H9 (cell line): ENCODE results near the gene EYA4. TPM values are rescaled to one million over a fixed set of nuclear protein-coding genes. Genes with fewer than 3 reads are reported as not detected.

Source experiments
- DNase-seq: peaks from one replicate; pipeline ENCODE4 v3.0.0-alpha.2; 2017
- H2AFZ ChIP-seq: one replicate; pipeline ENCODE4 v1.6.1; 2013; ENCODE audit warnings: mild to moderate bottlenecking, low read length, control low read depth, moderate library complexity
- H2AK5ac ChIP-seq: 2 replicates; pipeline ENCODE4 v1.6.1; 2013; ENCODE audit warnings: low read length, control low read depth, mixed read lengths; ENCODE audit not compliant: insufficient read length
- H2BK120ac ChIP-seq: one replicate; pipeline ENCODE4 v1.6.1; 2013; ENCODE audit warnings: low read depth, mild to moderate bottlenecking, low read length, control low read depth, inconsistent platforms; ENCODE audit not compliant: poor library complexity, severe bottlenecking
- H2BK12ac ChIP-seq: 2 replicates; pipeline ENCODE4 v1.6.1; 2013; ENCODE audit warnings: low read length, control low read depth, mixed read lengths, low read depth; ENCODE audit not compliant: insufficient read length
- H2BK15ac ChIP-seq: 2 replicates; pipeline ENCODE4 v1.6.1; 2013; ENCODE audit warnings: low read depth, low read length, control low read depth
- H2BK20ac ChIP-seq: one replicate; pipeline ENCODE4 v1.6.1; 2013; ENCODE audit warnings: low read depth, mild to moderate bottlenecking, low read length, control low read depth, inconsistent platforms; ENCODE audit not compliant: poor library complexity, severe bottlenecking
- H2BK5ac ChIP-seq: 2 replicates; pipeline ENCODE4 v1.6.1; 2013; ENCODE audit warnings: low read length, control low read depth, mixed read lengths; ENCODE audit not compliant: insufficient read length
- H3K14ac ChIP-seq: 2 replicates; pipeline ENCODE4 v1.6.1; 2013; ENCODE audit warnings: low read length, control low read depth; ENCODE audit not compliant: insufficient read depth
- H3K18ac ChIP-seq: 2 replicates; pipeline ENCODE4 v1.6.1; 2013; ENCODE audit warnings: low read depth, mild to moderate bottlenecking, mixed read lengths, low read length, control low read depth; ENCODE audit not compliant: insufficient read length
- H3K23ac ChIP-seq: 2 replicates; pipeline ENCODE4 v1.6.1; 2013; ENCODE audit warnings: low read length, control low read depth, mixed read lengths, low read depth; ENCODE audit not compliant: insufficient read length
- H3K23me2 ChIP-seq: 2 replicates; pipeline ENCODE4 v1.6.1; 2013; ENCODE audit warnings: low read depth, mild to moderate bottlenecking, mixed read lengths, low read length, control low read depth; ENCODE audit not compliant: insufficient read length, poor library complexity, severe bottlenecking
- H3K27ac ChIP-seq: 2 replicates; pipeline ENCODE4 v1.5.1; 2013; ENCODE audit warnings: low read length, control low read depth, mixed read lengths, low read depth; ENCODE audit not compliant: insufficient read length
- H3K27me3 ChIP-seq: 2 replicates; pipeline ENCODE4 v1.6.1; 2013; ENCODE audit warnings: low read length, control low read depth, inconsistent platforms; ENCODE audit not compliant: insufficient read depth
- H3K4ac ChIP-seq: 2 replicates; pipeline ENCODE4 v1.6.1; 2013; ENCODE audit warnings: low read depth, mild to moderate bottlenecking, control low read depth, inconsistent platforms, low read length, moderate library complexity
- H3K4me1 ChIP-seq: 2 replicates; pipeline ENCODE4 v1.6.1; 2013; ENCODE audit warnings: low read length, control low read depth, inconsistent platforms; ENCODE audit not compliant: insufficient read depth
- H3K4me2 ChIP-seq: 2 replicates; pipeline ENCODE4 v1.6.1; 2013; ENCODE audit warnings: low read length, control low read depth, mixed read lengths; ENCODE audit not compliant: insufficient read length, insufficient read depth
- H3K56ac ChIP-seq: 2 replicates; pipeline ENCODE4 v1.6.1; 2013; ENCODE audit warnings: low read depth, mild to moderate bottlenecking, mixed read lengths, low read length, control low read depth; ENCODE audit not compliant: insufficient read length
- H3K79me1 ChIP-seq: 2 replicates; pipeline ENCODE4 v1.6.1; 2013; ENCODE audit warnings: low read depth, mild to moderate bottlenecking, moderate library complexity, low read length, control low read depth, inconsistent platforms; ENCODE audit not compliant: insufficient read depth, poor library complexity, severe bottlenecking
- H3K79me2 ChIP-seq: 2 replicates; pipeline ENCODE4 v1.6.1; 2013; ENCODE audit warnings: low read length, control low read depth, inconsistent platforms; ENCODE audit not compliant: insufficient read depth
- H3K9ac ChIP-seq: 2 replicates; pipeline ENCODE4 v1.6.1; 2013; ENCODE audit warnings: low read length, control low read depth, mixed read lengths; ENCODE audit not compliant: insufficient read length; ENCODE audit errors: extremely low read depth
- H3K9me3 ChIP-seq: one replicate; pipeline ENCODE4 v1.6.1; 2013; ENCODE audit warnings: low read depth, low read length, inconsistent platforms; ENCODE audit not compliant: control insufficient read depth
- H3T11ph ChIP-seq: one replicate; pipeline ENCODE4 v1.6.1; 2013; ENCODE audit warnings: mild to moderate bottlenecking, low read length, control low read depth, inconsistent platforms
- H4K20me1 ChIP-seq: one replicate; pipeline ENCODE4 v1.6.1; 2013; ENCODE audit not compliant: control insufficient read depth, insufficient read length, insufficient read depth
- H4K5ac ChIP-seq: 2 replicates; pipeline ENCODE4 v1.6.1; 2013; ENCODE audit warnings: low read depth, mild to moderate bottlenecking, mixed read lengths, low read length, control low read depth; ENCODE audit not compliant: insufficient read length
- H4K8ac ChIP-seq: replicated peaks from 2 replicates; pipeline ENCODE4 v1.6.1; 2013; ENCODE audit warnings: low read length, control low read depth, mixed read lengths, low read depth; ENCODE audit not compliant: insufficient read length
- H4K91ac ChIP-seq: 2 replicates; pipeline ENCODE4 v1.6.1; 2013; ENCODE audit warnings: low read depth, mild to moderate bottlenecking, moderate library complexity, mixed read lengths, low read length, control low read depth; ENCODE audit not compliant: insufficient read length
- H3K27ac Mint-ChIP-seq, 3 experiments: 2 replicates in 2 of 3; 3 replicates in 1 of 3; pipeline ENCODE4 v1.8.0; 2020 to 2021; ENCODE audit warnings: mixed read lengths in 3 of 3, mild to moderate bottlenecking in 1 of 3, moderate library complexity in 1 of 3
- H3K27me3 Mint-ChIP-seq: 2 replicates; pipeline ENCODE4 v1.8.0; 2021; ENCODE audit warnings: low read depth, mild to moderate bottlenecking, moderate library complexity, mixed read lengths
- H3K36me3 Mint-ChIP-seq, 3 experiments: 2 replicates in 2 of 3; 3 replicates in 1 of 3; pipeline ENCODE4 v1.8.0; 2020 to 2021; ENCODE audit warnings: low read depth in 3 of 3, mixed read lengths in 3 of 3; ENCODE audit not compliant: insufficient read depth in 1 of 3
- H3K4me1 Mint-ChIP-seq, 2 experiments: 2 replicates each; pipeline ENCODE4 v1.8.0; 2020; ENCODE audit warnings: mixed read lengths in 2 of 2
- H3K4me3 Mint-ChIP-seq, 2 experiments: 2 replicates in 1 of 2; 3 replicates in 1 of 2; pipeline ENCODE4 v1.8.0; 2020 to 2021; ENCODE audit warnings: mild to moderate bottlenecking in 2 of 2, mixed read lengths in 2 of 2, moderate library complexity in 1 of 2
- H3K9me3 Mint-ChIP-seq, 2 experiments: 2 replicates in 1 of 2; 3 replicates in 1 of 2; pipeline ENCODE4 v1.8.0; 2020; ENCODE audit warnings: mild to moderate bottlenecking in 2 of 2, mixed read lengths in 2 of 2, moderate library complexity in 1 of 2
- WGBS: extraction: QIAGEN DNeasy Blood & Tissue Kit; methylation state at CpG from one replicate; pipeline ENCODE4 v1.1.7; 2013; ENCODE audit warnings: missing lambda C conversion rate, low lambda C conversion rate, mixed read lengths; ENCODE audit not compliant: insufficient read length; ENCODE audit errors: extremely low coverage; 5-methylcytosine and 5-hydroxymethylcytosine counted together
- total RNA-seq: library from RNA; stranded (reverse); gene quantifications from 2 replicates; pipeline ENCODE4 v1.2.1, GENCODE V29; 2021
- TF ChIP-seq, protein P1 (sequence below): fragments of 200-600 bp; sonication (generic); conservative IDR thresholded peaks from 3 replicates; pipeline ENCODE4 v1.8.0; 2021; ENCODE audit warnings: antibody characterized with exemption, mild to moderate bottlenecking

The EYA4 gene
- total RNA-seq, 1 experiment from 2014 or later: 0.26 TPM

DNA sequence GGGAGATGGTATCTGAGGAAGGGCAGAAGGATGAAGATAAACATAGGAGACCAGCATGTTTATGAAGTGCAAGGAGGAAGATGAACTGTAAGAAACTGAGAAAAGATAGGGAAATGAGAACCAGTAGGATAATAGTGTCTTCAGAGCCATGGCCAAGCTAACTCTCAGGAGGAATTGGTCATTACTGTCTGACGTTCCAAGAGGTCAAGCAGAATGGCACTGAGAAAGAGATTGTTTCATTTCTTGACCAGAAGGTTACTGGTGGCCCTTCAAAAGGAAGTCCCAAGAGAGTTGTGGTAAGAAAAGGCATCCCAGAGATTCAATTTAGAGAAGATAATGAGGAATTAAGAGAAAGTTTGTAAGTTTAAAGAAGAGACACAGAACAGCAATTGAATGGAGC is 47.5 kb downstream of the EYA4 start:
- no peak overlapping the region for H3K4me2 ChIP-seq
- H4K8ac ChIP-seq: no peak overlapping the region
- no peak overlapping the region for H3K27ac ChIP-seq
- H2BK15ac ChIP-seq: no peak overlapping the region
- no peak overlapping the region for H3K18ac ChIP-seq
- H3K27me3 Mint-ChIP-seq: no peaks in the 10 kb centered on the region; the same call in 1 of the 2 replicates
- no peak overlapping the region for H3T11ph ChIP-seq
- H3K36me3 Mint-ChIP-seq: peaks cover 0 to 3% (median 0%) of the 10 kb centered on the region in 3 experiments; a peak in 1 of 7 replicates
- H4K20me1 ChIP-seq: no peaks in the 10 kb centered on the region
- no peak overlapping the region for H3K56ac ChIP-seq
- H3K4me1 ChIP-seq: no peaks in the 10 kb centered on the region
- no peaks in the 10 kb centered on the region for H3K79me1 ChIP-seq
- H3K23ac ChIP-seq: no peak overlapping the region
- H3K27me3 ChIP-seq: no peaks in the 10 kb centered on the region
- no peaks in the 10 kb centered on the region for H3K4me1 Mint-ChIP-seq
- H2BK5ac ChIP-seq: no peak overlapping the region
- H3K9me3 ChIP-seq: no peaks in the 10 kb centered on the region
- no peak overlapping the region for H3K14ac ChIP-seq
- no CpG with 5 or more reads among the region's 1 CpG for WGBS
- H3K27ac Mint-ChIP-seq: no peak overlapping the region
- no peaks in the 10 kb centered on the region for H3K79me2 ChIP-seq
- no peaks in the 10 kb centered on the region for H3K9me3 Mint-ChIP-seq
- no peak overlapping the region for H4K91ac ChIP-seq
- DNase-seq: no peak
- no peak overlapping the region for H3K4me3 Mint-ChIP-seq
- no peak overlapping the region for H2AFZ ChIP-seq
- no peak overlapping the region for H4K5ac ChIP-seq
- no peak overlapping the region for H2BK20ac ChIP-seq
- H2AK5ac ChIP-seq: no peak overlapping the region
- TF ChIP-seq, protein P1, sequence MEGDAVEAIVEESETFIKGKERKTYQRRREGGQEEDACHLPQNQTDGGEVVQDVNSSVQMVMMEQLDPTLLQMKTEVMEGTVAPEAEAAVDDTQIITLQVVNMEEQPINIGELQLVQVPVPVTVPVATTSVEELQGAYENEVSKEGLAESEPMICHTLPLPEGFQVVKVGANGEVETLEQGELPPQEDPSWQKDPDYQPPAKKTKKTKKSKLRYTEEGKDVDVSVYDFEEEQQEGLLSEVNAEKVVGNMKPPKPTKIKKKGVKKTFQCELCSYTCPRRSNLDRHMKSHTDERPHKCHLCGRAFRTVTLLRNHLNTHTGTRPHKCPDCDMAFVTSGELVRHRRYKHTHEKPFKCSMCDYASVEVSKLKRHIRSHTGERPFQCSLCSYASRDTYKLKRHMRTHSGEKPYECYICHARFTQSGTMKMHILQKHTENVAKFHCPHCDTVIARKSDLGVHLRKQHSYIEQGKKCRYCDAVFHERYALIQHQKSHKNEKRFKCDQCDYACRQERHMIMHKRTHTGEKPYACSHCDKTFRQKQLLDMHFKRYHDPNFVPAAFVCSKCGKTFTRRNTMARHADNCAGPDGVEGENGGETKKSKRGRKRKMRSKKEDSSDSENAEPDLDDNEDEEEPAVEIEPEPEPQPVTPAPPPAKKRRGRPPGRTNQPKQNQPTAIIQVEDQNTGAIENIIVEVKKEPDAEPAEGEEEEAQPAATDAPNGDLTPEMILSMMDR: no peak
- no peaks in the 10 kb centered on the region for H3K23me2 ChIP-seq
- H2BK120ac ChIP-seq: no peak overlapping the region
- no peak overlapping the region for H2BK12ac ChIP-seq
- H3K9ac ChIP-seq: no peak overlapping the region
- H3K4ac ChIP-seq: no peak overlapping the region
